HG03432 (cell line): ENCODE data around the gene LAMC3.
"Not testable (repeated sequence)": the region's sequence is repeated elsewhere in the genome, so short reads cannot be mapped to it uniquely, and the experiment has no call there.

Experiments used
- ATAC-seq: cut with Tn5 transposase; IDR thresholded peaks from one replicate; pipeline ENCODE4 v1.9.1; 2021; ENCODE audit warnings: mild to moderate bottlenecking, moderate library complexity; ENCODE audit not compliant: unreplicated experiment

The LAMC3 gene

DNA sequence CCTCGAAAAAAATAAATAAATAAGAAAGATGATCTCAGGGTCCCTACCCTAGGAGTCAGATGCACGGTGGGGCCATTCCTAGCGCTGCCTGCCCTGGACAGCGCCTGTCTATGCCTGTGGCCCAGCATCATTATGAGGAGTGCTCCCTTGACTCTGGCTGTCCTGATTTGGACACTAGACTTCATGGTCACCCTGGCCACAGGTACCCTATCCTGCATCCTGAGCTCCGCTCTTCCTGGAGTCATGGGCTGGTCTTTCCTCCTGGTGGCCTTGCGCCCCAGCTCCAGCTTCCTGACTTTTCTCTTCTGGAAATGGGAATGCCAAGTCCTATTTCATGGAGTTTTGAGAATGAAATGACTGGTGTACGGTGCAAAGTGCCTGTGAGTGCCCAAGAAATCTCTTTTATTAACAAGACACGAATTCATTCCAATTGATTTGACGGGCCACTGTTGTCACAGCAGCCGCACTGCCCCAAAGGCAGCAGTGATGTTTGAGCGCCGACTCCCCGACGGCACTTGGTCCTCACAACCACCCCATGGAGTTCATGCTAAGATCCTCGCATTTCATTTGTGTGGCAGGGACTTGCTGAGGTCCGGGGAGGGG is 86.8 kb downstream of the LAMC3 start:
- ATAC-seq, result no peak

- no peak for ATAC-seq
These were observed 87.5 kb downstream of the LAMC3 start, which contains the start of gene AIF1L for GRCh38 chr9:131096269-131097125. Gene AIF1L (plus strand): TSS chr9:131096531. CDS start chr9:131096630, 99 bp downstream.

DNA sequence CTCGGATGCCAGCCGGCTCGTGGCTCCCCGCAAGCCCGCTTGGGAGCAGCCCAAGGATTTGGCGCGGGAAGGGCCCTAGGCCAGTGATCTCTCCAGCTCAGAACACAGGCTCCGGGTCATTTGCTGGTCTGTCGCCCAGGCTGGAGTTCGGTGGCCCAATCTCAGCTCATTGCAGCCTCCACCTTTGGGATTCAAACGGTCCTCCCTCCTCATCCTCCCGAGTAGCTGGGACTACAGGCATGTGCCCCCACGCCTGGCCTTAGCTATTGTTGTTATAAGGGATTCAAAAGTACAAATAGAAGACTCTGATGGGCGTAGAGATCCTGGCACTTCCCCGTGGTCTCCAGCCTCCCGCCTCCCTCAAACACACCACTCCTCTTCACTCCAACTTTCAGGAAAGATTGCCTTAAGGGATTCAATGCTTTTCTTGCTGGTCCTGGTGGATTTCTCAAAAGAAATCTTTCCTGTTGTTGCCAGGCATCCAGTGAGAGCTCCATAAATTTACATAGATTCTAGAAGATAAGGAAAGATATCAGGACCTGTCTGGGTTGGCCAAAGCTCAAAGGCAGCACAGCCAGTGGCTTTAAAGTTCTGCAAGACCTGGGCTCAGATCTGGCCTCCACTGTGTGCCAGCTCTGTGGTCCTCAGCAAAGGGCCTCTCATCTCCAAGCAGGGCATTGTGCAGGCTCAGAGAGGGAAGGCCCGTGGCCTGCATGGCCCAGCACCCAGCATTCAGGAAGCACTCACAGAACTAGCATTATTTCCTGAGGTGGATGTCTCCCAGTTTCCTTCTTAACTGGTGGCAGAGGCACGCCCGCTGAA is 88.4 kb downstream of the LAMC3 start:
- no peak for ATAC-seq

GRCh38 chr9:131097948-131098278 is 88.9 kb downstream of the LAMC3 start:
- no peak for ATAC-seq

GRCh38 chr9:131098391-131099101 is 89.6 kb downstream of the LAMC3 start:
- ATAC-seq, result no peak

- no peak for ATAC-seq
These were observed 90.2 kb downstream of the LAMC3 start for GRCh38 chr9:131099102-131099606.

DNA sequence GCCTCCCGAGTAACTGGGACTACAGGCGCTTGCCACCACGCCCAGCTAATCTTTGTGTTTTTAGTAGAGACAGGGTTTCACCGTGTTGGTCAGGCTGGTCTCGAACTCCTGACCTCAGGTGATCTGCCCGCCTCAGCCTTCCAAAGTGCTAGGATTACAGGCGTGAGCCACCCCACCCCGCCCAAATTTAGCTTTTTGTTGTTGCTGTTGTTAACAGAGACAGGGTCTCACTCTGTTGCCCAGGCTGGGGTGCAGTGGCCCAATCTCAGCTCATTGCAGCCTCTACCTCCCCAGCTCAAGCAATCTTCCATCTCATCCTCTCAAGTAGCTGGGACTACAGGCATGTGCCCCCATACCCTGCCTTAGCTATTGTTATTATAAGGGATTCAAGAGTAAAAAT is 90.9 kb downstream of the LAMC3 start:
- ATAC-seq, result not testable (repeated sequence)

DNA sequence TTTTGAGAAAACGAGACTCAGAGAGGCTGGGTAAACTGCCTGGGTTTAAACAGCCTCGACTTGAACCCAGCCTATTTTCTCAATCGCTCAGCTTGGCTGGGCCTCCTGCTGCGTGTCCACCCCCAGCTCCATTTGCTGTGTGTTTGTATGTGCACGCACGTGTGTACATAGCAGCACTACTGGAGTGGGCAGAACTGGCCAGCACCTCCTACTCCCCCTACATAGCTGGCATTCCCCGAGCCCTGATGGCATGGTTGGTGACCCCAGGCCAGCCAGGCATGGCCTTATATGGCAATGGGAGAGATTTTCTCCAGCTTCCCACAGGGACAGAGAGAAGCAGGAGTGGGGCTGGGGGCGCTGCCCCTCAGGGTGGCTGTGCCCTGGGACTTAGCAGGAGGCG is 91.5 kb downstream of the LAMC3 start:
- ATAC-seq, result no peak

- no peak for ATAC-seq
These were observed 92.4 kb downstream of the LAMC3 start for GRCh38 chr9:131101207-131101964.

- ATAC-seq, result no peak
These were observed 94.0 kb downstream of the LAMC3 start for GRCh38 chr9:131103024-131103423.

- no peak for ATAC-seq
These were observed 94.6 kb downstream of the LAMC3 start for GRCh38 chr9:131103535-131103934.

- ATAC-seq, result no peak
These were observed 95.2 kb downstream of the LAMC3 start for GRCh38 chr9:131104016-131104740.

GRCh38 chr9:131105952-131106351 is 97.0 kb downstream of the LAMC3 start:
- no peak for ATAC-seq

DNA sequence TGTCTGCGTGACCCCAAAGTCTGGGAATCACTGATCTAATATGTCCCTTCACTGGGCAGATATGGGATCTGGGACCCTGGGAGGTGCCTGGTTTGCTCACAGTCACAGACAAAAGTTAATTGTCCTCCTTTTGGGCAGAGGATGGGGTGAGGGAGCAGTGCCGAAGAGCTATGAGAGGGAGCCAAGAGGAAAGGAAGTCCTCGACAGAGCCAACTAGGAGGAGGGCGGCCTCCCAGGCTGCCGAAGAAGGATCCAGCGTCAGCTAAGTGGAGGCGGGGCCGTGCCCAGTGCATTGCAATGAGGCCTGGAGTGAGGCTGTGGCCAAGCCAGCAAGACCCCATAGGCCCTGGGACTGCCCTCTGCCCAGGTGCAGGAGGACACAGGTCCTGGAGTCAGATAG is 98.8 kb downstream of the LAMC3 start:
- no peak for ATAC-seq

DNA sequence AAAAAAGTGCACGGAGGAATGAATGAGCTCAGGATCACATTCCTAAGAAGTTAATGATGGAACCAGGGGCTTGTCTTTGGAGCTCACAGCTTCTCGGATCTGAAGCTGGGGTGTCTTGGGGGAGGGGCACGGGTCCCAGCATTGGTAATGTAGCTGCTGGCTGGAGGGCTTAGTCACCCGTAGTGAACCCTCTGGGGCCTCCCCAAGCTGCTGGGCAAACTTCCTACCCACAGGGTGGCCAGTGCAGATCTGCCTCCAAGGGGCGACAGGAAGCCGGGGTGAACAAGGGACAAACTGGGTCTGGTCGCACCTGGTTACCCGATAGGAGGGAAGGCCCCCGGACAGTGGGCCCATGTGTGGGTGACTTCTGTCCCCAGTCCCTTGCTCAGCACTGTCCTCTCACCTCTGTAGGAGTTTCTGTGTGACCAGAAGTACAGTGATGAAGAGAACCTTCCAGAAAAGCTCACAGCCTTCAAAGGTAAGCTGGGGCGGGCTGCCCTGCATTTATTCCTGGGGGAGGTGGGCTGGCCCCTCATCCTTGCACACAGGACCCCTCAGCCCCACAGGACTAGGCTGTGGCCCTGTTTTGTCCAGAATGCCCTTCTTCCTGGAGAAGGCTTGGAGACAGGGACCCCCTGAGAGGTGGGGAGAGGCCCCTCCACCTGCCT is 102.3 kb downstream of the LAMC3 start:
- ATAC-seq, result no peak

DNA sequence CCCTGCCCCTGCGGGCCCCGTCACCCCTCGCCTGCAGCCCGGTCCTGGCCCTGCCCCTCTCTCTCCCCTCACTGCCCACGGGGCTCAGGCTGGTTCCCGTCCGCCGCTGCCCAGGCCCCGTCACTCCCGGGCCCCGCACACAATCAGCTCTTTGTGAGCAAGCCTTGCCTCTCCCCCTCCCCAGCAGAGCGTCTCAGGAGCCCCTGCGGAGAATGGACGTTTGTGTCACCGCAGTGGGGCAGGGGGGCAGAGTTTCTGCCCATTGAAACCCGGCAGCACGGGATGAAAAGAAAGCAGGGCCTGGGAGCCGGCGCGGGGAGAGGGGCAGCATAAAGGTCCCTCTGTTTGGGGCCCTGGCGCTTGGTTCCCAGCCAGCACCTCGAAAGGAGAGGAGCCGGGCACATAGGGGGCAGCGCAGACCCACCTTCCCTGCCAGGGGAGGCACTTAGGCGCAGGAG is 102.9 kb downstream of the LAMC3 start:
- no peak for ATAC-seq

DNA sequence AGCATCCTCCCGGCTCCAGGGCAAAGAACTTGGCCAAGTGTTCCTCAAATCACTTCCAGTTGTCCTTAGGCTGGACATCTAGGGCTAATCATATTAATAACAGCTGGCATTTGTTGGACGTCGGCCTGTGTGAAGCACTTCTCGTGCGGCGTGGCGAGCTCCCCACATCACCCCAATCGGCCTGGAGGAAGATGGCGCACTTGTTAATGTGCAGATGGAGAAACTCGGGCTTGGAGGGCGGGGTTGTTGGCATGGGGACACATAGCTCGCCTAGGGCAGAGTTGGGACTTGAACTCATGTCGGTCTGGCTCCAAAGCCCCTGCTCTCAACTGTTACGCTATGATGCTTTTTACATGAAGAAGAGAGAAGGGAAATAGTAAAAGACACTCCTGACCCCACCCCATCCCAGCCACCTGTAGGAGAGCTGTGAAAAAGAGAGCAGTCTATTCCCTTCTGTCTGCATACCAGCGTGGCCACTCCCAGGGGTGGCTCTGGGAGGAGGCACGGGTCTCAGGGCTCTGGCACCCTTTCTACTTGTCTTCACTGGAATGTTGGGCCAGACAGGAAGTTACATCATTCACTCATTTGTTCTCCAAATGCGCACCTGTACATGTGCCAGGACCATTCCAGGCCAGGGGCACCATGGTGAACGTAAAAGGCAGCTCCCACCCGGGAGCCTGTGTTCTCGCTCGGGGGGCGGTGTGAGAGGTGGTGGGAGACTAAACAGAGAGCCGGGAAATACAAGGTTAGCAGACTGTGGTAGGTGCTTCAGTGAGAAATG is 103.6 kb downstream of the LAMC3 start:
- no peak for ATAC-seq

DNA sequence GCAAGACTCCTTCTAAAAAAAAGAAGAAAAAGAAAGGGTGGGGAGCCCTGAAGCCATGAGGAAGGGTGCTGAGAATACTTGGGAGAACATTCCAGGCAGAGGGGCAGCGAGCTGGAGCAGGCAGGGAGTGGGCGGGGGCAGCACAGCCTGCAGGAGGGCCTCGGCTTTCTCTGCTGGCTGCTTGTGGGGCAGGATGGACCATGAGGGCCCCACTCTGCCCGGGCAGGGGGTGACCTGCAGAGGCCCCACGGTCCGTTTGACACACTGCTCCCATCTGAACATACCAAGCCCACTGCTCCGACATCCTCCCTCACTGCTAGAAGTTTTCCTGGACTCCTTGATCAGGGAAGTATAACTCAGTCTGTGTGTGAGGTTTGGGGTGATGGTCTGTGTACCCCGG is 104.7 kb downstream of the LAMC3 start:
- ATAC-seq, result no peak
